HG02610 (cell line): Measurements from ENCODE around the gene CAMTA2.

ENCODE experiments used
- ATAC-seq: cut with Tn5 transposase; IDR thresholded peaks from one replicate; pipeline ENCODE4 v1.9.1; 2021; ENCODE audit warnings: mild to moderate bottlenecking, moderate library complexity; ENCODE audit not compliant: unreplicated experiment

CAMTA2 gene

DNA sequence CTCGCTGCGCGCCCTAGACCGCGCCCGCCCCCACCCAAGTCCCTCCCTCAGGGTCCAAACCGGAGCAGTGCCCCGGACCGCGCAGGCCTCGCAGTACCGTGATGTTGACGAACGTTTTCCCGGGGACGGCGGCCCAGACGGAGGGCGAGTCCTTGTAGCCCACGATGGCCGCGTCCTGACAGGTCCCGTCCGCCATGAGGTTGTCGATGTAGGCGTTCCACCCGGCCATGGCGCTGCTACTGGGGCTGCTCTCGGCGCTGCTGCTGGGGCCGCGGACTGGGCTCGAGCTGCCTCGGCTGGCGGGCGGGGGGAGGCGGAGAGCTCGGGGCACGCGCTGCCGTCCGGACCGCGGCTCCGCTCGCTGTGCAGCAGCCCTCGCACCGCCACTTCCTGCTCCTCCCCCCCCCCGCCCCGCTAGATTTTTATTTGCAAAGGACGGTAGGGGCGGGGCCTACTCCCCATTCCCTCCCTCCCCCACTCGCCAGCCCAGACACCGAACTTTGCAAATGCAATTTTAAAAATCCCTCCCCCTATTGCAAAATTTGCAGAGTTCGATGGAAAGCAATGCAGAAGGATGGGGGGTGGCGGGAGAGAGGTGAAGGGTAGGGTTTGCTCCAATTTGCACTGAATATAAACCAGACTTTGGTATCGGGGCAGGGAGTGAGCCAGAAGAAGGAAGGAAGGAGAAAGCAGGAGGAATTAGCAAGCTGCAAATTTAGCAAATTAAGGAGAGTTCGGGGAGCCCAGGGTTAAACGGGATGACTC is 39.1 kb downstream of the CAMTA2 start, which contains the start of gene PFN1:
TSS of gene PFN1 (minus strand) at position 365 of the 765 bp plus-strand sequence. CDS start at position 229, 136 bp downstream.
- ATAC-seq, result no peak

GRCh38 chr17:4947411-4948165 is 39.9 kb downstream of the CAMTA2 start:
- no peak for ATAC-seq

GRCh38 chr17:4947010-4947410 is 40.5 kb downstream of the CAMTA2 start:
- ATAC-seq, result no peak

DNA sequence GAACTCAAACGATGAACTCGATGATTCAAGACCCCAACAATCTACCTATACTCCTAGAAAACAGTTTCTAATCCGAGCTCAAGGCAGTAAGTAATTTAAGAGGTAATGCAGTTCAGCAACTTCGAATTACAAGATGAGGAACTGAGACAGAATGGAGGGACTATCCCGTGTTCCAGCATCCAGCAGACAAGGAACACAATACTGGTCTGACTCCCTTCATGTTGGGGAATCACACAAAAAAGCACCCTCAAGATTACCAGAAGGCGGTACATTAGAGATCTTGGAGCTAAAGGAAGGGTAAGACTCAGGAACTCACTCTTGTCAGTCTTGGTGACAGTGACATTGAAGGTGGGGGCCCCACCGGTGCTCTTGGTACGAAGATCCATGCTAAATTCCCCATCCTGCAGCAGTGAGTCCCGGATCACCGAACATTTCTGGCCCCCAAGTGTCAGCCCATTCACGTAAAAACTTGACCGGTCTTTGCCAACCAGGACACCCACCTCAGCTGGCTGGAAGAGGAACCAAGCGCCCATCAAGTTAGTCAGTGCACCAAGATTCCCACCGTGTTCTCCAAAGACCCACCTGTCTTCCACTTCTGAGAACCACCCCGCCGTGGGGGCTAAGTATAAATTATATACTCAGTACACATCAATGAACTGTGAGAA is 41.0 kb downstream of the CAMTA2 start:
- no peak for ATAC-seq

- no peak for ATAC-seq
Measured at GRCh38 chr17:4945944-4946280, 41.6 kb downstream of the CAMTA2 start.

GRCh38 chr17:4945176-4945943 is 42.1 kb downstream of the CAMTA2 start:
- no peak for ATAC-seq

- ATAC-seq, result no peak
Measured at GRCh38 chr17:4944554-4945175, 42.8 kb downstream of the CAMTA2 start.

DNA sequence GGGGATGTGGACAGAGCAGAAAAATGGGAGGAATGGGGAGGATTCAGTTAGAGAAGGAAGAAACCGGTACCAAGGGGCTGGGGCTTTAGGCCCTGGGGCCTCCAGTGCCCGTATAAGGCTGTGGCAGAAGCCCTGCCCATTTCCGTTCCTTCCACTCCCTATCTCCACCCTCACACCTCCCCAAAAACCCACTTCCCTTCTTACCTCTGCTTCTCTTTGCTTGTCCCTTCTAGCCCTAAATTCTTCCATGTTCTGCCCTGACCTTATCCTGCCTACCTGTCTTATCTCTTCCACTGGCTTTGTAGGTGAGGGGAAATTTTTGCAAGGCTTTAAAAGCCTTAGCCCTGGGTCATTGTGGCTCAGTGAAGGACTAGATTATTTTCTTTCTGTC is 43.3 kb downstream of the CAMTA2 start:
- no peak for ATAC-seq

DNA sequence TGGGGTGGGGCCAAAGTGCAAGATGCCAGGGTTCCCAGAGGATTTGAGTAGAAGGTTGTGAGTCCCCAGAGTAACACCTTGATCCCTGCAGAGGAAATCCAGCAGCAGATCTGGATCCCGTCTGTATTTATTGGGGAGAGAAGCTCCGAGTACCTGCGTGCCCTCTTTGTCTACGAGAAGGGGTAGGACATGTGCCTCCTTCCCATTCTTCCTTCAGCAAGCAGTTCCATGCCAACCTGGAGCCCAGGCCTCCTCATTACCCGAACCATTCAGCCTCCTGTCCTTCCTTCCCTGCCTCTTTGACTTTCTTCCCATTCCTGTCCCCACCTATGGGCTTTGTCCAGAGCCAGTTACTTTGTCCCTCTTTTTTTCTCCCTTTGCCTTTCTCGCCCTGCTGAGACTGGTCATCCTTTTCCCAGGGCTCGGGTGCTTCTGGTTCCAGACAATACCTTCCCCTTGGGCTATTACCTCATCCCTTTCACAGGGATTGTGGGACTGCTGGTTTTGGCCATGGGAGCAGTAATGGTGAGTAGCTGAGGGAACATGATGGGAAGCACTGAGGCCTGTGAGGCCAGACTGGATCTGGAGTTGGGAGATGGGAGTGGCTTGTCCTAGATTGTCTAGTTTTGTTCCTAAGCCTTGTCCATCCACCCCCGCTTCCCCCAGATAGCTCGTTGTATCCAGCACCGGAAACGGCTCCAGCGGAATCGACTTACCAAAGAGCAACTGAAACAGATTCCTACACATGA is 44.5 kb downstream of the CAMTA2 start:
- no peak for ATAC-seq

- no peak for ATAC-seq
Measured at GRCh38 chr17:4941319-4941610, 46.2 kb downstream of the CAMTA2 start.

DNA sequence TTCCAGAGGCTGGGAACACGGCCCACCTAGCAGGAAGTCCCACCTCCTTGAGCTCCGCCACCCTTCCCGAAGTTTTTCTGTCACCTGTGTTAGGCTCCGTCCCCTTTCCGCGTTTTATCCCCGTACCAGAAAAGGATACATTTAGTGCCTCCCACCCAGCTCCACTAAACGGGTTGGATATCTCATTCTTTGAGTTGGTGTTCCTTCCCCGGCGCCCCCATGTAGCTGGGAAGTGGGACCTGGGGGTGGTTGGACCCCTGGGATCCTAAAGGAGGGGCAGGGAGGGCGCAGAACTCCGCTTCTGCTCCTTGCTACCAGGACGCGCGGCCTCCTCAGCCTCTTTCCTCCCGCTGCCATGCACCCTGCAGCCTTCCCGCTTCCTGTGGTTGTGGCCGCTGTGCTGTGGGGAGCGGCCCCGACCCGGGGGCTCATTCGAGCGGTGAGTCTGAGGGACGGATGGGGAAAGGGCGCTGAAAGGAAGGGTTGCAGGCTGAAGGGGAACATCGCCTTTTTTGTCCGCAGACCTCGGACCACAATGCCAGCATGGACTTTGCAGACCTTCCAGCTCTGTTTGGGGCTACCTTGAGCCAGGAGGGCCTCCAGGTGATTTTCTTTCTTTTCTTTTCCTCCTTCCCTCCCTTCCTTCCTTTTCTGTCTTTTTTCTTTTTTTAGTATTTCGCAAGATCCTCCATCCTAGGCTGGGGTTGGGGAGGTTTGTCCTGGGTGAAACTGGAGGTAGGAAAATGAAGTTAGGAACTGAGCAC is 46.7 kb downstream of the CAMTA2 start:
- ATAC-seq, result no peak

GRCh38 chr17:4939796-4940554 is 47.5 kb downstream of the CAMTA2 start, which contains the start of the genes RNF167 and SLC25A11:
RNF167 (plus strand) TSS chr17:4940268; CDS start chr17:4940910, 642 bp downstream.
SLC25A11 (minus strand) TSS chr17:4940046; CDS start chr17:4939910, 136 bp downstream.
- ATAC-seq, result peak; percentile 65

- ATAC-seq, result peak; percentile 4
Measured at GRCh38 chr17:4939546-4939795, 48.0 kb downstream of the CAMTA2 start.

DNA sequence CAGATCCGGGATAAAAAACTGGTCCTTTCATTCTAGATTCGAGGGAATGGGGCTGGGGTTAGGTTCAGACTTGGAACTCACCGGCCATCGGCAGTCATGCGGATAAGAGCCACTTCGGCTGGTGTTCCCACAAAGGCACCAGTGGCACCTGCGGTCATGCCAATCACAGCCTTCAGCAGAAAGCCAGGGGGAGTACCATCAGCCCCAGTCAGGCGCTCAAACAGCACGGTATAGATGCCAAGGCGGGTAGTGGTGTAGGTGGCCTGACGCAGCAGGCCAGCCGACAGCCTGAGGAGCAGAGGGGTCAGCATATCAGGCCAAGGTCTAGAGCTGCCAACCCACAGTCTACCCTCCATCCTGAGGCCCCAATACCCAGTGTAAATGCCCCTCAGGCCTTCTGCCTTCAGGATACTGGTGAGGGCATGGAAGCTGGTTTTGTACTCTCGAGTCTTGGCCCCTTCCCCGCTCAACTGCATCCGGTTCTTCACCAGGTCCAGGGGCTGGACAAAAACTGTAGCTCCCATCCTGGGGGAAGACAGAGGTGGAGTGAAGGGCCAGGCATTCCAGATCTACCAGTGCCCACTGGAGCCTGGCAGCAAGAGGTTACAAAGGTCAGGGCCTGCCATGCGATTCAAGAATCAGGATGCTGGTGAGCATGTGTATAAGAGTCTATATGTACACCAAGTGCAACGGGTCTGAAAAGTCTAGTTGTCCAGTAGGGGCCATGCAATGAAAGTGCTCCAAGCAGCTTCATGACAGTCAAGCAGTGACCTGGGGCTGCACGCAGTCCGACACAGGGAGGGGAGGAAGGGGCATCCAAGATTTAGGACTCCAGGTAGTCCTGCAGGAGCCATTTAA is 48.6 kb downstream of the CAMTA2 start:
- no peak for ATAC-seq

DNA sequence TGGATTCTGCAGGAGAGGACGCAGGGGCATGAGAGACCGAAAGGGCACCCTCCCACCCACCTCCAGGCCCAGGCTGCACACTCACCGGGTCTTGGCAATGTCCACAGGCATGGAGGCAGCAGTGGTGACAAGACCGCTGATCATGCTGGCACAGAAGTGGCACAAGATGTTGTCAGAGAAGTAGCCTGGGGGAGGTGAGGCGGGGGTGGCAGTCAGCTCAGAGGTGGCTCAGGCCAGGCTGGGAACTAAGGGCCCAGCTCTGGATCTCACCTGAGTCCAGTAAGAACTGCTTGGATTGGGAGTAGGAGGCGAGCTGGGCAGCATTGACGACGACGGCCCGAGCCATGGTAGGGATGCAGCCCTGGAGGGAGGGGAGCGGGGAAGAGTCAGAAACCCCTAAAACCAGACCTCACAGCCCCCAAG is 49.4 kb downstream of the CAMTA2 start:
- no peak for ATAC-seq

DNA sequence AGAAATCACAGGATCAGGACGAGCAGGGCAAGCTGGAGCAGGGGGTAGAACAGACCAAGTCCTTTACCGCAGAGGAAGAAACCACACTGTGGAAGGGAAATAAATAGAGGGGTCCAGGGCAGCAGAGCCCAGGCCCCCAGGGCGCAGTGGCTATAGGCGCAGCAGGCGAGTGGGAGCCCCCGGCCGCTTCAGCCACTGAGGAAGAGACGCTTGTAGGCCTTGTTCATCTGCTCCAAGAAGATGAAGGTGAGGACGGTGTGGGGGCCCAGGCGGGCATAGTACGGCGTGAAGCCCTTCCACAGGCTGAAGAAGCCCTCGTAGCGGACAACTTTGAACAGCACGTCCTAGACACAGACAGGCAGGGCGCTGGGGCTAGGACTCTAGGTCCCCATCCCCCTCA is 49.9 kb downstream of the CAMTA2 start:
- no peak for ATAC-seq

- ATAC-seq, result no peak
Measured at GRCh38 chr17:4936436-4936835, 51.0 kb downstream of the CAMTA2 start.

GRCh38 chr17:4935650-4936049 is 51.8 kb downstream of the CAMTA2 start:
- ATAC-seq, result no peak
